Measurements from ENCODE around the gene PRDX5. TPM values are rescaled to one million over a fixed set of nuclear protein-coding genes. Genes with fewer than 3 reads are reported as not detected.

The PRDX5 gene
- total and polyA plus RNA-seq, 7 experiments from 2014 or later, result 41.4 to 195 (median 59.6) TPM

GRCh38 chr11:64298966-64299846 is 18.7 kb upstream of the PRDX5 start:
- Mint-ChIP-seq H3K27ac (peak overlapping the region in 1 of 9 donors; percentile 25), H3K4me1 (peaks cover 20 to 37% (median 25%) of the 10 kb centered on the region in 7 donors), H3K36me3 (no peaks in the 10 kb centered on the region), H3K27me3 (peaks cover 52 to 81% (median 55%) of the 10 kb centered on the region in 5 donors), H3K9me3 (peaks cover 0 to 2% (median 0%) of the 10 kb centered on the region in 11 donors), H3K4me3 (peak overlapping the region; percentile 59 to 85 (median 73))
- POLR2A ChIA-PET, result interaction anchor here (1.4 kb wide), 1 partner anchor 93 kb away, joined by 3 read pairs; the partner anchor contains the start of gene FERMT3
- peak in 2 of 9 donors; percentile 14 to 31 for DNase-seq
- Histone ChIP-seq H3K4me1 (ENCODE audit: control insufficient read depth in 2 of 2, insufficient read depth in 2 of 2, low read length in 2 of 2) (peaks cover 21 to 27% of the 10 kb centered on the region in 2 donors), H3K36me3 (ENCODE audit: control insufficient read depth in 2 of 3, insufficient read depth in 3 of 3, low read length in 3 of 3) (no peaks in the 10 kb centered on the region), H3K9me3 (ENCODE audit: control insufficient read depth in 2 of 3, low read length in 3 of 3) (no peaks in the 10 kb centered on the region), H3K4me3 (ENCODE audit: low read length) (no peak overlapping the region), H3K27ac (ENCODE audit: low read depth, low read length) (no peak overlapping the region), H3K27me3 (ENCODE audit: control insufficient read depth in 2 of 2, insufficient read depth in 2 of 2, low read length in 2 of 2) (peaks cover 3 to 28% of the 10 kb centered on the region in 2 donors)
- no peak for ATAC-seq
- intact Hi-C loops (cut with micrococcal nuclease), result no loop called here
- CTCF ChIA-PET, result no interaction called here

DNA sequence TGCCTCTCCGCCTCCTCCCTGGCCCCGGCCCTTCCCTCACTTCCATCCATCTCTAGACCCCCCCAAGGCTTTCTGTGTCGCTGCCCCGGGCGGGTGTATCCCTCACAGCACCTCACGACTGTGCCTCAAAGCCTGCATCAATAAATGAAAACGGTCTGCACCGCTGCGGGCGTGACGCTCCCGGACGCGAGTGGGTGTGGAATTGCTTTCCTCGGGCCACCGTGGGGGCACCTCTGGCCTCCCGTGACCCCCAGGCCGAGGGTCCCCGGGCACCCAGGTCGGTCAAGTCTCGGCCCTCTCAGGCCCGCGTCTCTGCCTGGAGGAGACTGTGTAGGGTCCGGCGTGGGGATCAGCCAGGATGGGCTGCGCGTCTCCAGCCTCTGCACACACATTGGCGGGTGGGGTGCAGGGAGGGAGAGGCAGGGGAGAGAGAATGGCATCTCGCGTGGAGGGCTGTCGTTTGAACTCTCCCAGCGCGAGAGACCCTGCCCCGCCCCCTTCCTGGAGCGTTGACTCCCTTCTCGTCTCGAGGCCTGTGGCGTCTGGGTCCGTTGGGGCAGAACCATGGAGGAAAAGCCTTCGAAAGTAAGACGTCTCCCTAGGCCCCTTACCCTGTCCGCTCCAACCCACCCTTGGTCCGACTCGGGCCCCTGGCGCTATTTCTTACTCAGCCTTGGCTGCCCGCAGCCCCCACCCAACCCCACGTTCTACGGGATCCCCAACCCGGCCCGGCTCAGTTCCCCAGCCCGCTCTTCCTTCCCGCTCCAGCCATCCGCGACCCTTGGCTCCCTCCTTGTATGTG is 17.9 kb upstream of the PRDX5 start, which contains the start of gene CATSPERZ:
TSS of gene CATSPERZ (plus strand) at position 512 of the 802 bp plus-strand sequence. CDS start at position 565, 53 bp downstream.
- peak within 1 kb of the TSS; percentile 52 for H3K4me3 ChIP-seq (ENCODE audit: low read length)
- H3K9me3 Mint-ChIP-seq, result peaks cover 0 to 2% (median 0%) of the 10 kb centered on the region in 11 donors
- peaks cover 3 to 28% of the 10 kb centered on the region in 2 donors for H3K27me3 ChIP-seq (ENCODE audit: control insufficient read depth in 2 of 2, insufficient read depth in 2 of 2, low read length in 2 of 2)
- CTCF ChIA-PET, result interaction anchor here (0.5 to 5.8 kb wide), 16 partner anchors 10 to 628 kb away, joined by 3 to 165 read pairs (median 4); partner anchors contain the start of genes BAD, FERMT3, PLCB3 and PRDX5
- POLR2A ChIA-PET, result interaction anchor here (0.8 to 6.3 kb wide), 10 partner anchors 12 to 134 kb away, joined by 3 to 102 read pairs (median 4); partner anchors contain the start of genes BAD, FERMT3, FKBP2 and GPR137
- peaks cover 47 to 72% (median 49%) of the 10 kb centered on the region in 5 donors for H3K27me3 Mint-ChIP-seq
- H3K4me1 Mint-ChIP-seq, result peaks cover 20 to 43% (median 28%) of the 10 kb centered on the region in 7 donors
- H3K4me3 Mint-ChIP-seq, result peak within 1 kb of the TSS; percentile 65 to 85 (median 80)
- H3K4me1 ChIP-seq (ENCODE audit: control insufficient read depth in 2 of 2, insufficient read depth in 2 of 2, low read length in 2 of 2), result peaks cover 24 to 27% of the 10 kb centered on the region in 2 donors
- DNase-seq (peak in 3 of 9 donors; percentile 26 to 38 (median 31)), ATAC-seq (no peak)
- intact Hi-C loops (cut with micrococcal nuclease), result loop anchor here (5.0 kb wide), 2 partner anchors 298 to 463 kb away; partner anchors contain the start of gene MARK2 (in 1 of the 2)
- H3K36me3 ChIP-seq (ENCODE audit: control insufficient read depth in 2 of 3, insufficient read depth in 3 of 3, low read length in 3 of 3), result no peaks in the 10 kb centered on the region
- no peaks in the 10 kb centered on the region for H3K9me3 ChIP-seq (ENCODE audit: control insufficient read depth in 2 of 3, low read length in 3 of 3)
- no peaks in the 10 kb centered on the region for H3K36me3 Mint-ChIP-seq
- peak within 1 kb of the TSS in 5 of 9 donors; percentile 13 to 74 (median 59) for H3K27ac Mint-ChIP-seq
- H3K27ac ChIP-seq (ENCODE audit: low read depth, low read length), result no peak within 1 kb of the TSS

GRCh38 chr11:64303109-64304031 is 14.6 kb upstream of the PRDX5 start:
- ATAC-seq, result no peak
- H3K36me3 Mint-ChIP-seq, result peaks cover 0 to 8% (median 0%) of the 10 kb centered on the region in 5 donors
- peaks cover 26 to 48% (median 34%) of the 10 kb centered on the region in 7 donors for H3K4me1 Mint-ChIP-seq
- DNase-seq, result no peak
- H3K27me3 Mint-ChIP-seq, result peaks cover 16 to 39% (median 23%) of the 10 kb centered on the region in 5 donors
- peak overlapping the region in 2 of 9 donors; percentile 13 to 81 for H3K27ac Mint-ChIP-seq
- ChIA-PET POLR2A (interaction anchor here (0.6 to 6.3 kb wide), 14 partner anchors 14 to 465 kb away, joined by 3 to 102 read pairs (median 6); partner anchors contain the start of genes BAD, FERMT3, GPR137 and PPP1R14B), CTCF (interaction anchor here (0.6 to 5.8 kb wide), 13 partner anchors 14 to 302 kb away, joined by 3 to 165 read pairs (median 5); partner anchors contain the start of genes BAD, FERMT3, FKBP2 and PLCB3)
- peaks cover 0 to 2% (median 0%) of the 10 kb centered on the region in 11 donors for H3K9me3 Mint-ChIP-seq
- Histone ChIP-seq H3K9me3 (ENCODE audit: control insufficient read depth in 2 of 3, low read length in 3 of 3) (no peaks in the 10 kb centered on the region), H3K4me1 (ENCODE audit: control insufficient read depth in 2 of 2, insufficient read depth in 2 of 2, low read length in 2 of 2) (peaks cover 32 to 34% of the 10 kb centered on the region in 2 donors), H3K4me3 (ENCODE audit: low read length) (no peak overlapping the region), H3K27me3 (ENCODE audit: control insufficient read depth in 2 of 2, insufficient read depth in 2 of 2, low read length in 2 of 2) (peaks cover 2 to 15% of the 10 kb centered on the region in 2 donors), H3K36me3 (ENCODE audit: control insufficient read depth in 2 of 3, insufficient read depth in 3 of 3, low read length in 3 of 3) (no peaks in the 10 kb centered on the region), H3K27ac (ENCODE audit: low read depth, low read length) (no peak overlapping the region)
- H3K4me3 Mint-ChIP-seq, result peak overlapping the region in 8 of 10 donors; percentile 32 to 98 (median 92)
- intact Hi-C loops (cut with micrococcal nuclease), result loop anchor here (1.0 to 5.0 kb wide), 4 partner anchors 73 to 466 kb away; partner anchors contain the start of genes DNAJC4 (in 1 of the 2) and MARK2 (in 1 of the 2)

- Histone ChIP-seq H3K9me3 (ENCODE audit: control insufficient read depth in 2 of 3, low read length in 3 of 3) (no peaks in the 10 kb centered on the region), H3K27me3 (ENCODE audit: control insufficient read depth in 2 of 2, insufficient read depth in 2 of 2, low read length in 2 of 2) (peaks cover 0 to 13% of the 10 kb centered on the region in 2 donors), H3K4me1 (ENCODE audit: control insufficient read depth in 2 of 2, insufficient read depth in 2 of 2, low read length in 2 of 2) (peaks cover 32 to 33% of the 10 kb centered on the region in 2 donors), H3K4me3 (ENCODE audit: low read length) (peak overlapping the region; percentile 97), H3K36me3 (ENCODE audit: control insufficient read depth in 2 of 3, insufficient read depth in 3 of 3, low read length in 3 of 3) (no peaks in the 10 kb centered on the region), H3K27ac (ENCODE audit: low read depth, low read length) (peak overlapping the region; percentile 91)
- H3K27me3 Mint-ChIP-seq, result peaks cover 13 to 33% (median 17%) of the 10 kb centered on the region in 5 donors
- peak overlapping the region; percentile 81 to 98 (median 95) for H3K27ac Mint-ChIP-seq
- H3K4me1 Mint-ChIP-seq, result peaks cover 26 to 46% (median 34%) of the 10 kb centered on the region in 7 donors
- peaks cover 0 to 2% (median 0%) of the 10 kb centered on the region in 11 donors for H3K9me3 Mint-ChIP-seq
- H3K36me3 Mint-ChIP-seq, result peaks cover 0 to 8% (median 0%) of the 10 kb centered on the region in 5 donors
- ATAC-seq, result no peak
- CTCF ChIA-PET, result interaction anchor here (1.0 to 5.8 kb wide), 10 partner anchors 14 to 303 kb away, joined by 3 to 165 read pairs (median 6); partner anchors contain the start of genes BAD, FERMT3, FKBP2 and PLCB3
- intact Hi-C loops (cut with micrococcal nuclease), result loop anchor here (1.0 to 5.0 kb wide), 4 partner anchors 74 to 467 kb away; partner anchors contain the start of genes DNAJC4 (in 1 of the 2) and MARK2 (in 1 of the 2)
- DNase-seq, result no peak
- H3K4me3 Mint-ChIP-seq, result peak overlapping the region; percentile 53 to 98 (median 94)
- POLR2A ChIA-PET, result interaction anchor here (0.5 to 6.3 kb wide), 18 partner anchors 13 to 466 kb away, joined by 3 to 102 read pairs (median 4); partner anchors contain the start of genes BAD, FERMT3, GPR137 and PPP1R14B
Observed at GRCh38 chr11:64304032-64304315, 13.9 kb upstream of the PRDX5 start.

All from naive thymus-derived CD4-positive, alpha-beta T cell (primary cell).